DND-41 (cell line): Measurements from ENCODE around the gene IGSF22.
A peak's percentile ranks its signal among the peaks of the same experiment; 100 is the strongest.
"Not testable (repeated sequence)": the region's sequence is repeated elsewhere in the genome, so short reads cannot be mapped to it uniquely, and the experiment has no call there.

Experiments
- ATAC-seq: fragments of 200-7000 bp; cut with Tn5 transposase; 3 replicates; pipeline ENCODE4 v1.9.1; 2021; ENCODE audit warnings: low read depth; ENCODE audit not compliant: insufficient read depth
- DNase-seq: peaks from one replicate; pipeline ENCODE4 v3.0.0-alpha.2; 2020
- H2AFZ ChIP-seq: 2 replicates; pipeline ENCODE4 v1.6.0; 2012; ENCODE audit warnings: low read depth, low read length
- H3K27ac ChIP-seq: 2 replicates; pipeline ENCODE4 v1.5.1; 2012; ENCODE audit warnings: low read length, inconsistent platforms
- H3K27me3 ChIP-seq: fragments of 200-600 bp; sonication (generic); 2 replicates; pipeline ENCODE4 v1.6.0; 2012; ENCODE audit warnings: low read length, mild to moderate bottlenecking, inconsistent platforms; ENCODE audit not compliant: insufficient read depth, poor library complexity
- H3K36me3 ChIP-seq: 2 replicates; pipeline ENCODE4 v1.5.1; 2012; ENCODE audit warnings: low read length, inconsistent platforms; ENCODE audit not compliant: insufficient read depth
- H3K4me1 ChIP-seq: 2 replicates; pipeline ENCODE4 v1.5.1; 2012; ENCODE audit warnings: mild to moderate bottlenecking, low read length; ENCODE audit not compliant: insufficient read depth
- H3K4me2 ChIP-seq: 2 replicates; pipeline ENCODE4 v1.6.0; 2012; ENCODE audit warnings: mild to moderate bottlenecking, moderate library complexity, low read length, inconsistent platforms; ENCODE audit not compliant: insufficient read depth
- H3K4me3 ChIP-seq, 2 experiments: fragments of 200-600 bp in 1 of 2; shearing (Covaris generic) in 1 of 2; 2 replicates each; pipeline ENCODE4 v1.5.1; 2012 to 2016; ENCODE audit warnings: inconsistent platforms in 2 of 2, low read length in 2 of 2, mild to moderate bottlenecking in 2 of 2, low read depth in 1 of 2, moderate library complexity in 1 of 2
- H3K79me2 ChIP-seq: 2 replicates; pipeline ENCODE4 v1.6.0; 2012; ENCODE audit warnings: low read length, inconsistent platforms; ENCODE audit not compliant: insufficient read depth
- H3K9ac ChIP-seq: 2 replicates; pipeline ENCODE4 v1.6.0; 2012; ENCODE audit warnings: low read depth, mild to moderate bottlenecking, inconsistent platforms, low read length, moderate library complexity
- H3K9me3 ChIP-seq: 2 replicates; pipeline ENCODE4 v1.5.1; 2012; ENCODE audit warnings: low read length, moderate library complexity, mild to moderate bottlenecking, inconsistent platforms; ENCODE audit not compliant: insufficient read depth, severe bottlenecking
- H4K20me1 ChIP-seq: 2 replicates; pipeline ENCODE4 v1.6.0; 2012; ENCODE audit warnings: low read length; ENCODE audit not compliant: insufficient read depth
- CTCF ChIP-seq: IDR thresholded peaks from 2 replicates; pipeline ENCODE4 v1.5.1; 2012; ENCODE audit warnings: borderline replicate concordance, low read length, moderate library complexity, mild to moderate bottlenecking; ENCODE audit not compliant: poor library complexity, severe bottlenecking; ENCODE audit errors: extremely low read depth
- EZH2 ChIP-seq: IDR thresholded peaks from 3 replicates; pipeline ENCODE4 v1.6.1; 2012; ENCODE audit warnings: borderline replicate concordance, low read depth, mild to moderate bottlenecking, moderate library complexity, low read length, inconsistent platforms; ENCODE audit not compliant: severe bottlenecking

Gene IGSF22

GRCh38 chr11:18677560-18677959 lies 48.4 kb downstream of the IGSF22 start:
- DNase-seq (no peak), ATAC-seq (no peak)
- Histone ChIP-seq H2AFZ (no peak overlapping the region), H3K36me3 (no peaks in the 10 kb centered on the region), H3K27me3 (no peaks in the 10 kb centered on the region), H3K9ac (no peak overlapping the region), H3K9me3 (no peaks in the 10 kb centered on the region), H3K4me1 (no peaks in the 10 kb centered on the region), H3K4me3 (no peak overlapping the region), H3K79me2 (no peaks in the 10 kb centered on the region), H3K4me2 (no peak overlapping the region), H4K20me1 (no peaks in the 10 kb centered on the region), H3K27ac (no peak overlapping the region)
- TF ChIP-seq CTCF (no peak), EZH2 (no peak)

DNA sequence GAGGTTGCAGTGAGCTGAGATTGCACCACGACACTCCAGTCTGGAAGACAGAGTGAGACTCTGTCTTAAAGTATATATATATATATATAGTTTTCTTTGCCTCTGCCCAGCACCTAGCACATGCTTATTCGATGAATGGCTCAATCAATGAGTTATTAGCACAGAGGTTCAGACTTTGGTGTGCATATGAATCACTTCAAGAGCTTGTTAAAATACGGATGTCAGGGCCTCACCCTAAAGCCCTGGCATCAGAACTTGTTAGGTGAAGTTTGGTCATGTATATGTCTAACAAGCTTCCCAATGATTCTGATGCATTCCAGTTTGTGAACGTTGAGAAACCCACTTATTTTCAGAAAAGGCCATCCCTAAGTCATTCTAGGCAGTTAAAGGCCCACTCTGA lies 49.2 kb downstream of the IGSF22 start:
- no peak overlapping the region for H3K4me2 ChIP-seq

DNA sequence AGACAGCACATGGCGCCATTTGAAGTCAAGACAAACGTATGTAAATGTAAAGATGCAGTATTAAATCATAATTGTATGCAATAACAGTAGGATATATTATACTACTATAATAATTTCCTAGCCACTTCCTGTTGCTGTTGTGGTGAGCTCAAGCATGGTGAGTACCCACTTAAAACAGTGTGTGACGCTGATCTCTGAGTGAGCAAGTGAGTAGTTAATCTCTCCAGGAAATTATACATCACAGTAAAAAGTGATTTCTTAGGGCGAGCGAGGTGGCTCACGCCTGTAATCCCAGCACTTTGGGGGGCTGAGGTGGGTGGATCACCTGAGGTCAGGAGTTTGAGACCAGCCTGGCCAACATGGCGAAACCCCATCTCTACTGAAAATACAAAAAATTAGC lies 53.8 kb downstream of the IGSF22 start:
- H3K9me3 ChIP-seq, H3K79me2 ChIP-seq, H3K27me3 ChIP-seq, H3K4me1 ChIP-seq, H2AFZ ChIP-seq, H3K27ac ChIP-seq, H4K20me1 ChIP-seq, H3K36me3 ChIP-seq, H3K4me2 ChIP-seq, H3K4me3 ChIP-seq, H3K9ac ChIP-seq: not testable (repeated sequence)
- peak; percentile 46 for DNase-seq
- ATAC-seq, result peak; percentile 99

More for the DNA sequence above, 49.2 kb downstream of the IGSF22 start:
- H4K20me1 ChIP-seq, result no peaks in the 10 kb centered on the region
- peaks cover 2% of the 10 kb centered on the region; the same call in 1 of the 2 replicates for H3K4me1 ChIP-seq
- no peak overlapping the region for H3K27ac ChIP-seq
- no peak overlapping the region for H3K9ac ChIP-seq
- TF ChIP-seq EZH2 (no peak), CTCF (no peak)
- no peaks in the 10 kb centered on the region for H3K27me3 ChIP-seq
- H3K4me3 ChIP-seq, result no peak overlapping the region
- H3K9me3 ChIP-seq, result no peaks in the 10 kb centered on the region
- no peaks in the 10 kb centered on the region for H3K36me3 ChIP-seq
- ATAC-seq (no peak), DNase-seq (no peak)
- no peak overlapping the region for H2AFZ ChIP-seq
- no peaks in the 10 kb centered on the region for H3K79me2 ChIP-seq

DNA sequence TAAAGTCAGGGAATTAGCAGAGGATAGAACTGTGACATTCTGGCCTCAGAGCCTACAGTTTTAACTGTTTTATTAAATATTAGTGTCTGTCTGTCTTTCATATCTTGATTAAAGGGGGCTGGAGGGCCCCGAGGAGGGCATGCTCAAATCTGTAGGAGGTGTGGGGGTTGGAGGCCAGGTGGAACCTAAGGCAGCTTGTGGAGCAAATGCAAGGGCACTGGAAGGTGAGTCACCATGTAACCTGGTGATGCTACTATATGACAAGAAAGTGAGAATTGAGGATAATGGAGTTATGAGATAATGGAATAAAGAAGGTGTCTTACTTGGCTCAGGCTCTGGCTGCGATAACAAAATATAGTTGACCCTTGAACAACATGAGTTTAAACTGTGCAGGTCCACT lies 54.7 kb downstream of the IGSF22 start:
- H3K27me3 ChIP-seq, result no peaks in the 10 kb centered on the region
- H4K20me1 ChIP-seq, result no peaks in the 10 kb centered on the region
- H3K4me3 ChIP-seq, result no peak overlapping the region
- H2AFZ ChIP-seq, result no peak overlapping the region
- H3K9me3 ChIP-seq, result no peaks in the 10 kb centered on the region
- no peak overlapping the region for H3K4me2 ChIP-seq
- no peaks in the 10 kb centered on the region for H3K36me3 ChIP-seq
- no peak overlapping the region for H3K27ac ChIP-seq
- ATAC-seq (no peak), DNase-seq (no peak)
- H3K9ac ChIP-seq, result no peak overlapping the region
- peaks cover 2% of the 10 kb centered on the region; the same call in 1 of the 2 replicates for H3K4me1 ChIP-seq
- no peaks in the 10 kb centered on the region for H3K79me2 ChIP-seq
- TF ChIP-seq EZH2 (no peak), CTCF (no peak)
